HCT116 (cell line): Measurements from ENCODE around the gene ACTRT2. TPM values are rescaled to one million over a fixed set of nuclear protein-coding genes. Genes with fewer than 3 reads are reported as not detected.

Source experiments
- ATAC-seq: fragments of 200-7000 bp; cut with Tn5 transposase; 2 replicates; pipeline ENCODE4 v1.9.1; 2020; ENCODE audit warnings: mild to moderate bottlenecking, moderate library complexity
- BruUV-seq: library from RNA; stranded (reverse); fragments of 400-500 nt; replicated peaks from 2 replicates; lab custom pipeline; 2021; lab: Mats Ljungman, UMichigan
- CTCF ChIA-PET: fragments of 300-600 bp; sonication (Branson Sonifier 250); formaldehyde crosslinking; loops from one replicate; lab custom pipeline; 2021; ENCODE audit warnings: antibody characterized with exemption; lab: Charles Lee
- POLR2A ChIA-PET: fragments of 300-600, 350-600 bp; sonication (Branson Sonifier 250); formaldehyde crosslinking; loops from one replicate; lab custom pipeline; 2021; ENCODE audit warnings: antibody characterized with exemption; lab: Charles Lee
- RAD21 ChIA-PET, 2 experiments: fragments of 300-600 bp; sonication (Branson Sonifier 250); formaldehyde crosslinking; loops; one replicate each; lab custom pipeline; 2023; ENCODE audit warnings: low total read pairs in 2 of 2; ENCODE audit not compliant: uncharacterized antibody in 2 of 2, unreplicated experiment in 2 of 2, low non-redundant PET in 1 of 2; lab: Charles Lee
- DNase-seq: peaks from one replicate; pipeline ENCODE4 v3.0.0-alpha.2; 2010; ENCODE audit warnings: low read depth, low spot score
- H2AFZ ChIP-seq: fragments of 200-600 bp; shearing (Covaris generic), sonication (generic); 2 replicates; pipeline ENCODE4 v1.6.1; 2017; ENCODE audit warnings: low read depth, mixed run types, mixed read lengths, antibody characterized with exemption, low read length; ENCODE audit not compliant: poor library complexity, severe bottlenecking
- H3K27ac ChIP-seq: 2 replicates; pipeline ENCODE4 v1.5.1; 2012; ENCODE audit warnings: low read depth, low read length
- H3K27me3 ChIP-seq: fragments of 200-600 bp; sonication (generic); 2 replicates; pipeline ENCODE4 v1.6.1; 2016; ENCODE audit warnings: mixed run types, low read length, mixed read lengths; ENCODE audit not compliant: insufficient read depth
- H3K36me3 ChIP-seq, 2 experiments: fragments of 200-500 bp in 1 of 2; fragments of 200-600 bp in 1 of 2; sonication (Bioruptor generic) in 1 of 2; sonication (generic) in 1 of 2; 2 replicates each; pipeline versions ENCODE4 v1.5.1 to v1.6.1; 2014 to 2016; ENCODE audit warnings: low read length in 2 of 2, inconsistent platforms in 1 of 2, mixed read lengths in 1 of 2, mixed run types in 1 of 2; ENCODE audit not compliant: insufficient read depth in 2 of 2, control insufficient read depth in 1 of 2
- H3K4me1 ChIP-seq, 2 experiments: fragments of 200-600 bp in 1 of 2; sonication (generic) in 1 of 2; 2 replicates each; pipeline versions ENCODE4 v1.5.1 to v1.6.1; 2012 to 2017; ENCODE audit warnings: low read length in 2 of 2, inconsistent platforms in 1 of 2, mild to moderate bottlenecking in 1 of 2, mixed read lengths in 1 of 2, mixed run types in 1 of 2, moderate library complexity in 1 of 2; ENCODE audit not compliant: insufficient read depth in 2 of 2, control insufficient read depth in 1 of 2
- H3K4me2 ChIP-seq: fragments of 200-600 bp; sonication (generic); 2 replicates; pipeline ENCODE4 v1.6.1; 2017; ENCODE audit warnings: mixed run types, low read length, mixed read lengths
- H3K4me3 ChIP-seq, 2 experiments: fragments of 200-600 bp in 1 of 2; sonication (generic) in 1 of 2; replicated peaks in 1 of 2; 2 replicates each; pipeline ENCODE4 v1.5.1; 2011 to 2016; ENCODE audit warnings: low read length in 2 of 2, control low read depth in 1 of 2, low read depth in 1 of 2, mild to moderate bottlenecking in 1 of 2, mixed read lengths in 1 of 2, mixed run types in 1 of 2
- H3K79me2 ChIP-seq: fragments of 200-600 bp; sonication (generic); 2 replicates; pipeline ENCODE4 v1.6.1; 2017; ENCODE audit warnings: mild to moderate bottlenecking, mixed run types, low read length, moderate library complexity, mixed read lengths; ENCODE audit not compliant: insufficient read depth
- H3K9ac ChIP-seq: fragments of 200-600 bp; sonication (generic); 2 replicates; pipeline ENCODE4 v1.6.1; 2016; ENCODE audit warnings: low read length, mixed read lengths
- H3K9me2 ChIP-seq: fragments of 200-600 bp; sonication (generic), shearing (Covaris generic); 2 replicates; pipeline ENCODE4 v1.6.1; 2017; ENCODE audit warnings: mixed run types, mild to moderate bottlenecking, moderate library complexity; ENCODE audit not compliant: insufficient read depth
- H3K9me3 ChIP-seq, 2 experiments: fragments of 200-500 bp in 1 of 2; fragments of 200-600 bp in 1 of 2; sonication (Bioruptor generic) in 1 of 2; sonication (generic) in 1 of 2; 2 replicates each; pipeline ENCODE4 v1.6.1; 2014 to 2017; ENCODE audit warnings: low read length in 2 of 2, mixed read lengths in 2 of 2, inconsistent platforms in 1 of 2, low read depth in 1 of 2, mild to moderate bottlenecking in 1 of 2, mixed run types in 1 of 2, moderate library complexity in 1 of 2; ENCODE audit not compliant: control insufficient read depth in 1 of 2, insufficient read depth in 1 of 2
- H4K20me1 ChIP-seq: fragments of 200-600 bp; sonication (generic), shearing (Covaris generic); 2 replicates; pipeline ENCODE4 v1.6.1; 2017; ENCODE audit warnings: mixed run types, mild to moderate bottlenecking, moderate library complexity; ENCODE audit not compliant: insufficient read depth
- CTCF ChIP-seq, 3 experiments: fragments of 200-600 bp in 1 of 3; sonication (generic) in 1 of 3; IDR thresholded peaks in 2 of 3; conservative IDR thresholded peaks in 1 of 3; 2 replicates each; pipeline ENCODE4 v1.5.1; 2012 to 2017; ENCODE audit warnings: low read depth in 2 of 3, low read length in 2 of 3, antibody characterized with exemption in 1 of 3, borderline replicate concordance in 1 of 3, control low read depth in 1 of 3, mild to moderate bottlenecking in 1 of 3, mixed read lengths in 1 of 3, mixed run types in 1 of 3, moderate library complexity in 1 of 3; ENCODE audit not compliant: insufficient read depth in 1 of 3
- ELF1 ChIP-seq: IDR thresholded peaks from 2 replicates; pipeline ENCODE4 v1.6.1; 2012; ENCODE audit warnings: low read depth, borderline replicate concordance
- EZH2 ChIP-seq: fragments of 200-600 bp; sonication (generic); IDR thresholded peaks from 2 replicates; pipeline ENCODE4 v1.6.1; 2017; ENCODE audit warnings: antibody characterized with exemption, mixed run types
- FOSL1 ChIP-seq: IDR thresholded peaks from 2 replicates; pipeline ENCODE4 v1.6.1; 2012; ENCODE audit warnings: low read depth
- JUND ChIP-seq: IDR thresholded peaks from 2 replicates; pipeline ENCODE4 v1.6.1; 2012
- POLR2A ChIP-seq: IDR thresholded peaks from 2 replicates; pipeline ENCODE4 v1.7.0; 2011; ENCODE audit warnings: borderline replicate concordance; ENCODE audit not compliant: insufficient read depth, insufficient read length; ENCODE audit errors: extremely low read depth
- REST ChIP-seq: IDR thresholded peaks from 2 replicates; pipeline ENCODE4 v1.6.1; 2012; ENCODE audit warnings: low read depth
- YY1 ChIP-seq: IDR thresholded peaks from 2 replicates; pipeline ENCODE4 v1.6.1; 2011; ENCODE audit warnings: low read length, low read depth, moderate library complexity, mild to moderate bottlenecking; ENCODE audit not compliant: insufficient replicate concordance; ENCODE audit errors: extremely low read depth
- ZBTB33 ChIP-seq: IDR thresholded peaks from 2 replicates; pipeline ENCODE4 v1.6.1; 2011; ENCODE audit warnings: mild to moderate bottlenecking, low read length, moderate library complexity; ENCODE audit not compliant: insufficient replicate concordance; ENCODE audit errors: extremely low read depth
- ZFX ChIP-seq: fragments of 450-650 bp; IDR thresholded peaks from 2 replicates; pipeline ENCODE4 v1.6.1; 2017
- ZNF274 ChIP-seq: fragments of 200-500 bp; sonication (Bioruptor generic); IDR thresholded peaks from 2 replicates; pipeline ENCODE4 v1.6.1; 2014; ENCODE audit warnings: mild to moderate bottlenecking, low read depth, low read length, inconsistent platforms
- intact Hi-C: fragments of 100-400 bp; cut with micrococcal nuclease; formaldehyde crosslinking; loops from 2 replicates; pipeline ENCODE4 v1.10.0; 2022
- total RNA-seq: library from RNA; stranded (reverse); gene quantifications from one replicate; pipeline ENCODE4 v1.2.1, GENCODE V29; 2021; ENCODE audit not compliant: unreplicated experiment
- TF ChIP-seq, protein P1 (sequence below): IDR thresholded peaks from 2 replicates; pipeline ENCODE4 v1.6.1; 2012

Gene ACTRT2
- total RNA-seq, 1 experiment from 2014 or later = not detected

DNA sequence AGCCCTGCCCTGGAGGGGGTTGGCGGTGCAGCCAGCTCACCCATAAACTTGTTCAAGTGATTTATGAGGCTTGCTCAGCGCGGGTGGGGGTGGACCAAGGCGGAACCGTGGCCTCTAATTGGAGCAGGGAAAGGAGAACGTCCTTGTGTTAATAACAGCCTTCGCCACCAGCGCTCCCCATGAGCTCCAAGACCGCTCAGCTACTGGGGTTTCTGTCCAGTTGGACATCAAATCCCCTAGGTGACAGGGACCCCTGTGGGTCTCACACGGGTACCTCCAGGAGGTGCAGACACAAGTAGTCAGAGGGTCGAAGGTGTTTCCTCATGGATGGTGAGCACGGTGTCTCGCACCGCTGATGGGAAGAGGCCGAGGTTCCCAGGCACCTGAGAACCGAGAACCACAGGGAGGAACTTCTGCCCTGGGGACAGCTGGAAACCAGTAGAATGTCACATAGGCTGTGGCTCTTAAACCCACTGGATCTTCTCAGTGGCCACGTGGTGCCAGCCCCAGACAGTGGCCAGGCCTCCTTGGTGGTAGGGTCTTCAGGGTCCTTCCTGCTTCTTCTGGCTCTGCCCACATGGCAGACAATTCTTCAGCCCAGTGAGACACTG lies 3.7 kb upstream of the ACTRT2 start:
- ATAC-seq (no peak), DNase-seq (no peak)
- Histone ChIP-seq H3K9me3 (no peaks in the 10 kb centered on the region), H3K27ac (no peak overlapping the region), H2AFZ (no peak overlapping the region), H3K79me2 (no peaks in the 10 kb centered on the region), H3K36me3 (no peaks in the 10 kb centered on the region), H3K4me2 (no peak overlapping the region), H3K9ac (no peak overlapping the region), H4K20me1 (no peaks in the 10 kb centered on the region), H3K4me3 (no peak overlapping the region), H3K4me1 (no peaks in the 10 kb centered on the region), H3K9me2 (no peaks in the 10 kb centered on the region), H3K27me3 (no peaks in the 10 kb centered on the region)
- no TSS peak for BruUV-seq
- ChIA-PET RAD21 (no interaction called here), CTCF (no interaction called here), POLR2A (no interaction called here)
- intact Hi-C loops = no loop called here
- TF ChIP-seq ZNF274 (no peak), JUND (no peak), ZBTB33 (no peak), ELF1 (no peak), YY1 (no peak), POLR2A (no peak), REST (no peak), CTCF (IDR thresholded peaks at IDR 0.05 in 2 of 3, conservative IDR thresholded peaks at IDR 0.05 in 1 of 3; ENCODE audit: borderline replicate concordance in 1 of 3, insufficient read depth in 1 of 3, low read depth in 2 of 3, low read length in 2 of 3) (no peak), ZFX (no peak), FOSL1 (no peak), EZH2 (no peak)
- TF ChIP-seq, protein P1, sequence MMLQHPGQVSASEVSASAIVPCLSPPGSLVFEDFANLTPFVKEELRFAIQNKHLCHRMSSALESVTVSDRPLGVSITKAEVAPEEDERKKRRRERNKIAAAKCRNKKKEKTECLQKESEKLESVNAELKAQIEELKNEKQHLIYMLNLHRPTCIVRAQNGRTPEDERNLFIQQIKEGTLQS = no peak
